ENCODE results near the gene CCDC102B.

- TF ChIP-seq EZH2 (IDR thresholded peaks at IDR 0.05), result no peak
- no peak for TF ChIP-seq POLR2AphosphoS5 (IDR thresholded peaks at IDR 0.05; ENCODE audit: borderline replicate concordance, low read depth, low read length)
- no peak for TF ChIP-seq FOXP2 (optimal IDR thresholded peaks at IDR 0.05; ENCODE audit: control extremely low read depth, extremely low read length, insufficient read depth)
These were observed 19.5 kb upstream of the CCDC102B start for GRCh38 chr18:68778280-68778886.

All from SK-N-MC (cell line).